HepG2 (cell line): ENCODE results near the gene SDHAF3. TPM values are rescaled to one million over a fixed set of nuclear protein-coding genes. Genes with fewer than 3 reads are reported as not detected.

Experiments used
- ATAC-seq: fragments of 200-7000 bp; cut with Tn5 transposase; 3 replicates; pipeline ENCODE4 v1.9.1; 2020; ENCODE audit warnings: mild to moderate bottlenecking, moderate library complexity
- BruUV-seq: library from RNA; stranded (reverse); fragments of 400-500 nt; replicated peaks from 2 replicates; lab custom pipeline; 2021; lab: Mats Ljungman, UMichigan
- CTCF ChIA-PET: fragments of 300-600 bp; formaldehyde crosslinking; extraction: SDS; loops from one replicate; lab custom pipeline; 2021; ENCODE audit warnings: low total read pairs, inconsistent platforms, low intra/inter-chr PET ratio; lab: Yijun Ruan, JAX
- POLR2A ChIA-PET: fragments of 350-600 bp; sonication (Branson Sonifier 250); formaldehyde crosslinking; loops from one replicate; lab custom pipeline; 2020; ENCODE audit warnings: antibody characterized with exemption, inconsistent platforms; lab: Yijun Ruan, JAX
- DNase-seq: peaks from one replicate; pipeline ENCODE4 v3.0.0-alpha.2; 2015; ENCODE audit warnings: low spot score
- FAIRE-seq: peaks from 3 replicates; lab custom pipeline; 2011; peaks lifted over from hg19 to GRCh38; lab: Jason Lieb, UNC
- H2AFZ ChIP-seq: one replicate; pipeline ENCODE4 v1.6.1; 2011; ENCODE audit warnings: low read length, inconsistent platforms
- H3K27ac ChIP-seq: fragments of 300-600 bp; 3 replicates; pipeline ENCODE4 v1.8.0; 2011; ENCODE audit warnings: mixed run types, mild to moderate bottlenecking, mixed read lengths, low read length, inconsistent platforms; ENCODE audit not compliant: insufficient read depth; ENCODE audit errors: extremely low read length
- H3K27me3 ChIP-seq, 2 experiments: fragments of 200-600 bp in 1 of 2; 2 replicates in 1 of 2; 3 replicates in 1 of 2; pipeline versions ENCODE4 v1.6.0 to v1.8.0; 2011; ENCODE audit warnings: low read length in 2 of 2, mild to moderate bottlenecking in 2 of 2, moderate library complexity in 2 of 2, inconsistent platforms in 1 of 2; ENCODE audit not compliant: insufficient read depth in 2 of 2, control insufficient read depth in 1 of 2
- H3K36me3 ChIP-seq, 2 experiments: fragments of 200-600 bp in 1 of 2; replicated peaks in 1 of 2; 2 replicates in 1 of 2; 3 replicates in 1 of 2; pipeline versions ENCODE4 v1.5.1 to v1.8.0; 2011; ENCODE audit warnings: low read length in 2 of 2, inconsistent platforms in 1 of 2; ENCODE audit not compliant: insufficient read depth in 2 of 2, control insufficient read depth in 1 of 2
- H3K4me1 ChIP-seq: 2 replicates; pipeline ENCODE4 v1.5.1; 2012; ENCODE audit warnings: low read length, inconsistent platforms; ENCODE audit not compliant: insufficient read depth
- H3K4me2 ChIP-seq: 2 replicates; pipeline ENCODE4 v1.6.0; 2011; ENCODE audit warnings: low read depth, low read length, inconsistent platforms
- H3K4me3 ChIP-seq, 3 experiments: fragments of 200-600 bp in 1 of 3; sonication (generic), shearing (Covaris generic) in 1 of 3; replicated peaks in 1 of 3; 2 replicates each; pipeline ENCODE4 v1.5.1; 2011 to 2016; ENCODE audit warnings: low read length in 3 of 3, inconsistent platforms in 2 of 3, low read depth in 2 of 3, mild to moderate bottlenecking in 2 of 3, control low read depth in 1 of 3, mixed read lengths in 1 of 3; ENCODE audit not compliant: insufficient read depth in 1 of 3
- H3K79me2 ChIP-seq: one replicate; pipeline ENCODE4 v1.6.1; 2011; ENCODE audit warnings: low read length, inconsistent platforms; ENCODE audit not compliant: insufficient read depth
- H3K9ac ChIP-seq: 2 replicates; pipeline ENCODE4 v1.6.0; 2011; ENCODE audit warnings: mild to moderate bottlenecking, low read depth, low read length, inconsistent platforms; ENCODE audit not compliant: insufficient read depth
- H3K9me3 ChIP-seq: 2 replicates; pipeline ENCODE4 v1.5.1; 2012; ENCODE audit warnings: mild to moderate bottlenecking, low read length
- H4K20me1 ChIP-seq: 2 replicates; pipeline ENCODE4 v1.6.0; 2011; ENCODE audit warnings: inconsistent platforms, mild to moderate bottlenecking, low read length, moderate library complexity; ENCODE audit not compliant: insufficient read depth
- FOXA3 ChIP-seq: IDR thresholded peaks from 2 replicates; pipeline ENCODE4 v1.6.1; 2016; ENCODE audit warnings: missing genetic modification reagents, missing compliant biosample characterization
- GABPA ChIP-seq, 2 experiments: IDR thresholded peaks; 2 replicates each; pipeline ENCODE4 v1.6.1; 2011 to 2016; ENCODE audit warnings: low read depth in 2 of 2, low read length in 1 of 2, missing biosample characterization in 1 of 2, missing genetic modification characterization in 1 of 2
- MBNL3 ChIP-seq: fragments of 250-450 bp; sonication (Bioruptor Pico); conservative IDR thresholded peaks from 2 replicates; pipeline ENCODE4 v1.8.0; 2022; ENCODE audit warnings: mild to moderate bottlenecking, inconsistent platforms
- MEIS1 ChIP-seq: sonication (generic); formaldehyde crosslinking; IDR thresholded peaks from 2 replicates; pipeline ENCODE4 v1.9.0; 2021; ENCODE audit warnings: mild to moderate bottlenecking, missing genetic modification reagents, moderate library complexity, borderline replicate concordance
- NFATC3 ChIP-seq: sonication (generic); formaldehyde crosslinking; IDR thresholded peaks from 2 replicates; pipeline ENCODE4 v1.5.1; 2020; ENCODE audit warnings: mild to moderate bottlenecking, missing genetic modification reagents
- PCBP2 ChIP-seq: fragments of 200-400 bp; formaldehyde crosslinking; optimal IDR thresholded peaks from 2 replicates; pipeline ENCODE3; 2018; ENCODE audit warnings: low read length, low read depth; ENCODE audit not compliant: poor library complexity, severe bottlenecking
- ZNF205 ChIP-seq: IDR thresholded peaks from 2 replicates; pipeline ENCODE4 v1.6.1; 2018; ENCODE audit warnings: missing biosample characterization, missing genetic modification reagents
- ZNF232 ChIP-seq: sonication (generic); formaldehyde crosslinking; IDR thresholded peaks from 2 replicates; pipeline ENCODE4 v1.4.0; 2020; ENCODE audit warnings: missing genetic modification reagents, borderline replicate concordance
- ZNF687 ChIP-seq: sonication (generic); formaldehyde crosslinking; IDR thresholded peaks from 2 replicates; pipeline ENCODE4 v1.5.1; 2020; ENCODE audit warnings: mild to moderate bottlenecking, missing genetic modification reagents, moderate library complexity
- ZNF740 ChIP-seq: sonication (generic); formaldehyde crosslinking; IDR thresholded peaks from 2 replicates; pipeline ENCODE4 v1.4.0; 2020; ENCODE audit warnings: missing genetic modification reagents
- WGBS: methylation state at CpG from one replicate; pipeline ENCODE4 v1.1.6; 2017; ENCODE audit warnings: low lambda C conversion rate; 5-methylcytosine and 5-hydroxymethylcytosine counted together
- in situ Hi-C: cut with HindIII; loops from 2 replicates; pipeline ENCODE4 v1.10.0; 2017; ENCODE audit warnings: low pct_unique_long_range_greater_than_20kb; ENCODE audit not compliant: extremely low pct_ligation_motif_present
- intact Hi-C: fragments of 100-400 bp; cut with micrococcal nuclease; formaldehyde crosslinking; loops from one replicate; pipeline ENCODE4 v1.10.0; 2022; ENCODE audit not compliant: unreplicated experiment
- polyA plus RNA-seq, 8 experiments: library from polyadenylated mRNA; depleted of rRNA in 3 of 8; stranded (reverse) in 7 of 8; unstranded in 1 of 8; fragments of >200 nt; fragmentation: Illumina TruSeq in 4 of 8; extraction: Trizol in 4 of 8; gene quantifications; 2 replicates each; pipeline versions ENCODE4 v1.2.1 to v1.2.3, GENCODE V29; 2011 to 2016; ENCODE audit warnings: low read depth in 4 of 8, missing spikeins in 1 of 8, mixed read lengths in 1 of 8; ENCODE audit not compliant: insufficient read depth in 1 of 8
- total RNA-seq, 5 experiments: library from RNA; depleted of rRNA; stranded (reverse); fragments of >200 nt; fragmentation: Illumina TruSeq; extraction: Trizol; gene quantifications; 2 replicates each; pipeline ENCODE4 v1.2.3, GENCODE V29; 2016; ENCODE audit warnings: low read depth in 1 of 5

SDHAF3 gene
- total and polyA plus RNA-seq, 2 of the 13 experiments (the other 11 are each of a cell fraction or from before 2014, with no cell fraction given), result 15.2 to 32.6 TPM

GRCh38 chr7:97133159-97133558, 15.7 kb downstream of the SDHAF3 start:
- Histone ChIP-seq H3K36me3 (no peaks in the 10 kb centered on the region), H3K27me3 (no peaks in the 10 kb centered on the region), H3K79me2 (peaks cover 31% of the 10 kb centered on the region), H3K4me1 (peaks cover 18% of the 10 kb centered on the region), H3K9me3 (no peaks in the 10 kb centered on the region), H3K9ac (no peak overlapping the region), H4K20me1 (no peaks in the 10 kb centered on the region), H2AFZ (no peak overlapping the region), H3K4me2 (no peak overlapping the region), H3K4me3 (no peak overlapping the region), H3K27ac (peak overlapping the region; percentile 46)
- WGBS, result 98% methylated on average over 2 of the region's 2 CpGs
- ATAC-seq (no peak), FAIRE-seq (no peak), DNase-seq (no peak)
- POLR2A ChIA-PET, result interaction anchor here (1.8 kb wide), 1 partner anchor 16 kb away, joined by 6 read pairs; the partner anchor contains the start of gene SDHAF3
- in situ Hi-C loops (no loop called here), intact Hi-C loops (no loop called here)
- BruUV-seq, result no TSS peak
- TF ChIP-seq FOXA3 (no peak), ZNF232 (no peak), ZNF687 (CRISPR knock-in tag) (no peak), PCBP2 (no peak), MEIS1 (CRISPR knock-in tag) (no peak), MBNL3 (CRISPR knock-in tag) (no peak), GABPA (IDR thresholded peaks at IDR 0.05; ENCODE audit: low read depth, low read length) (no peak), GABPA (CRISPR knock-in tag; IDR thresholded peaks at IDR 0.05; ENCODE audit: low read depth) (no peak), NFATC3 (CRISPR knock-in tag) (no peak), ZNF205 (no peak), ZNF740 (CRISPR knock-in tag) (no peak)
- CTCF ChIA-PET, result no interaction called here
